Naive B cell (primary cell): Measurements from ENCODE around the gene MXD3. TPM values are rescaled to one million over a fixed set of nuclear protein-coding genes. Genes with fewer than 3 reads are reported as not detected.
"Not testable (repeated sequence)": the region's sequence is repeated elsewhere in the genome, so short reads cannot be mapped to it uniquely, and the experiment has no call there.

Experiments used
- ATAC-seq, 2 donors: fragments of 150-1000 bp; cut with Tn5 transposase; 2 replicates each; pipeline ENCODE4 v1.10.0; 2021; ENCODE audit warnings: low read depth in 2 of 2, mild to moderate bottlenecking in 2 of 2, moderate library complexity in 2 of 2
- DNase-seq: peaks from one replicate; pipeline ENCODE4 v3.0.0; 2022
- H3K27ac Mint-ChIP-seq, 6 donors: one replicate each; pipeline ENCODE4 v1.8.0; 2020 to 2022; ENCODE audit warnings: mild to moderate bottlenecking in 6 of 6, mixed read lengths in 6 of 6, moderate library complexity in 5 of 6, inconsistent platforms in 2 of 6
- H3K27me3 Mint-ChIP-seq, 3 donors: one replicate each; pipeline ENCODE4 v1.8.0; 2021 to 2022; ENCODE audit warnings: mixed read lengths in 3 of 3, mild to moderate bottlenecking in 1 of 3
- H3K36me3 Mint-ChIP-seq, 2 donors: one replicate each; pipeline ENCODE4 v1.8.0; 2020 to 2022; ENCODE audit warnings: mixed read lengths in 2 of 2, inconsistent platforms in 1 of 2, mild to moderate bottlenecking in 1 of 2
- H3K4me1 Mint-ChIP-seq, 3 donors: one replicate each; pipeline ENCODE4 v1.8.0; 2020 to 2022; ENCODE audit warnings: mixed read lengths in 3 of 3, inconsistent platforms in 1 of 3, mild to moderate bottlenecking in 1 of 3, moderate library complexity in 1 of 3
- H3K4me3 Mint-ChIP-seq, 8 donors: one replicate each; pipeline ENCODE4 v1.8.0; 2020 to 2022; ENCODE audit warnings: mild to moderate bottlenecking in 8 of 8, mixed read lengths in 8 of 8, moderate library complexity in 8 of 8, inconsistent platforms in 2 of 8
- H3K9me3 Mint-ChIP-seq, 7 donors: one replicate each; pipeline ENCODE4 v1.8.0; 2020 to 2022; ENCODE audit warnings: mixed read lengths in 7 of 7, mild to moderate bottlenecking in 5 of 7, inconsistent platforms in 2 of 7, moderate library complexity in 1 of 7
- polyA plus RNA-seq, 6 donors: library from polyadenylated mRNA; unstranded; fragments of 300-500 nt; fragmentation: Illumina TruSeq; gene quantifications; one replicate each; pipeline ENCODE4 v1.2.3, GENCODE V29; 2021; ENCODE audit warnings: low read depth in 6 of 6

MXD3 gene, protein sequence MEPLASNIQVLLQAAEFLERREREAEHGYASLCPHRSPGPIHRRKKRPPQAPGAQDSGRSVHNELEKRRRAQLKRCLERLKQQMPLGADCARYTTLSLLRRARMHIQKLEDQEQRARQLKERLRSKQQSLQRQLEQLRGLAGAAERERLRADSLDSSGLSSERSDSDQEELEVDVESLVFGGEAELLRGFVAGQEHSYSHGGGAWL
- polyA plus RNA-seq: 1 to 10 TPM in 4 of 6 donors, under 1 TPM in 2; 0.52 to 2.3 (median 1.4) TPM

- DNase-seq: peak; percentile 90
- Mint-ChIP-seq H3K4me1 (peaks cover 18 to 42% (median 29%) of the 10 kb centered on the region in 3 donors), H3K9me3 (no peaks in the 10 kb centered on the region), H3K4me3 (peak within 1 kb of the TSS; percentile 73 to 94 (median 91)), H3K27me3 (no peaks in the 10 kb centered on the region), H3K36me3 (peaks cover 0 to under 1% of the 10 kb centered on the region in 2 donors), H3K27ac (peak within 1 kb of the TSS in 5 of 6 donors; percentile 57 to 87 (median 79))
- peak; percentile 89 to 91 for ATAC-seq
Observed at GRCh38 chr5:177311723-177312648, at the start of gene MXD3. MXD3 (minus strand) TSS chr5:177311898; CDS start chr5:177311830, 68 bp downstream.

- Mint-ChIP-seq H3K4me3 (peak overlapping the region in 5 of 8 donors; percentile 8 to 86 (median 64)), H3K27ac (peak overlapping the region in 2 of 6 donors; percentile 76 to 94), H3K4me1 (peaks cover 64 to 87% (median 75%) of the 10 kb centered on the region in 3 donors)
- ATAC-seq, H3K36me3 Mint-ChIP-seq, DNase-seq, H3K9me3 Mint-ChIP-seq, H3K27me3 Mint-ChIP-seq: not testable (repeated sequence)
Observed at GRCh38 chr5:177360740-177361139, 49.0 kb upstream of the MXD3 start.

GRCh38 chr5:177359860-177360259, 48.2 kb upstream of the MXD3 start:
- H3K36me3 Mint-ChIP-seq: peaks cover 0 to 6% of the 10 kb centered on the region in 2 donors
- no peak for DNase-seq
- H3K27ac Mint-ChIP-seq: peak overlapping the region in 3 of 6 donors; percentile 88 to 94 (median 90)
- ATAC-seq: no peak
- peaks cover 0 to 4% (median 0%) of the 10 kb centered on the region in 7 donors for H3K9me3 Mint-ChIP-seq
- peaks cover 70 to 84% (median 74%) of the 10 kb centered on the region in 3 donors for H3K4me1 Mint-ChIP-seq
- peak overlapping the region; percentile 77 to 96 (median 88) for H3K4me3 Mint-ChIP-seq
- no peaks in the 10 kb centered on the region for H3K27me3 Mint-ChIP-seq

GRCh38 chr5:177359451-177359851, 47.8 kb upstream of the MXD3 start:
- Mint-ChIP-seq H3K27ac (peak overlapping the region in 4 of 6 donors; percentile 26 to 99 (median 86)), H3K9me3 (peaks cover 0 to 4% (median 0%) of the 10 kb centered on the region in 7 donors), H3K36me3 (peaks cover 0 to 6% of the 10 kb centered on the region in 2 donors), H3K4me3 (peak overlapping the region; percentile 77 to 96 (median 90)), H3K4me1 (peaks cover 71 to 80% (median 72%) of the 10 kb centered on the region in 3 donors), H3K27me3 (no peaks in the 10 kb centered on the region)
- no peak for ATAC-seq
- no peak for DNase-seq

GRCh38 chr5:177358370-177358819, 46.7 kb upstream of the MXD3 start:
- ATAC-seq (no peak), DNase-seq (no peak)
- Mint-ChIP-seq H3K4me3 (peak overlapping the region; percentile 77 to 96 (median 90)), H3K27ac (peak overlapping the region; percentile 88 to 99 (median 94)), H3K27me3 (no peaks in the 10 kb centered on the region), H3K36me3 (peaks cover 0 to 6% of the 10 kb centered on the region in 2 donors), H3K4me1 (peaks cover 65 to 74% (median 71%) of the 10 kb centered on the region in 3 donors), H3K9me3 (peaks cover 0 to 4% (median 0%) of the 10 kb centered on the region in 7 donors)

- peaks cover 0 to 4% (median 0%) of the 10 kb centered on the region in 7 donors for H3K9me3 Mint-ChIP-seq
- H3K4me1 Mint-ChIP-seq: peaks cover 64 to 74% (median 66%) of the 10 kb centered on the region in 3 donors
- peak; percentile 91 for DNase-seq
- peak within 1 kb of the TSS; percentile 88 to 99 (median 96) for H3K27ac Mint-ChIP-seq
- peaks cover 0 to 6% of the 10 kb centered on the region in 2 donors for H3K36me3 Mint-ChIP-seq
- peak; percentile 93 to 95 for ATAC-seq
- no peaks in the 10 kb centered on the region for H3K27me3 Mint-ChIP-seq
- peak within 1 kb of the TSS; percentile 77 to 96 (median 90) for H3K4me3 Mint-ChIP-seq
Observed at GRCh38 chr5:177357459-177358351, 46.0 kb upstream of the MXD3 start, which contains the start of gene RGS14. RGS14 (plus strand) TSS chr5:177357924; CDS start chr5:177358025, 101 bp downstream.

- ATAC-seq (peak; percentile 1 to 13), DNase-seq (no peak)
- H3K27me3 Mint-ChIP-seq: no peaks in the 10 kb centered on the region
- peak overlapping the region; percentile 88 to 99 (median 96) for H3K27ac Mint-ChIP-seq
- H3K9me3 Mint-ChIP-seq: peaks cover 0 to 4% (median 0%) of the 10 kb centered on the region in 7 donors
- peak overlapping the region; percentile 77 to 96 (median 90) for H3K4me3 Mint-ChIP-seq
- peaks cover 0 to 6% of the 10 kb centered on the region in 2 donors for H3K36me3 Mint-ChIP-seq
- peaks cover 60 to 74% (median 60%) of the 10 kb centered on the region in 3 donors for H3K4me1 Mint-ChIP-seq
Observed at GRCh38 chr5:177357146-177357458, 45.4 kb upstream of the MXD3 start.

GRCh38 chr5:177356746-177357145, 45.0 kb upstream of the MXD3 start:
- H3K4me3 Mint-ChIP-seq: peak overlapping the region; percentile 59 to 96 (median 88)
- H3K27ac Mint-ChIP-seq: peak overlapping the region; percentile 88 to 99 (median 96)
- no peaks in the 10 kb centered on the region for H3K27me3 Mint-ChIP-seq
- peaks cover 0 to 4% (median 0%) of the 10 kb centered on the region in 7 donors for H3K9me3 Mint-ChIP-seq
- no peak for DNase-seq
- H3K36me3 Mint-ChIP-seq: peaks cover 0 to 6% of the 10 kb centered on the region in 2 donors
- no peak for ATAC-seq
- H3K4me1 Mint-ChIP-seq: peaks cover 56 to 74% (median 60%) of the 10 kb centered on the region in 3 donors

GRCh38 chr5:177355868-177356168, 44.1 kb upstream of the MXD3 start:
- Mint-ChIP-seq H3K9me3 (peaks cover 0 to 4% (median 0%) of the 10 kb centered on the region in 7 donors), H3K4me3 (peak overlapping the region in 4 of 8 donors; percentile 12 to 89 (median 46)), H3K27me3 (no peaks in the 10 kb centered on the region), H3K27ac (peak overlapping the region in 4 of 6 donors; percentile 82 to 97 (median 91)), H3K36me3 (peaks cover 0 to 6% of the 10 kb centered on the region in 2 donors), H3K4me1 (peaks cover 56 to 69% (median 56%) of the 10 kb centered on the region in 3 donors)
- DNase-seq (no peak), ATAC-seq (no peak)

DNA sequence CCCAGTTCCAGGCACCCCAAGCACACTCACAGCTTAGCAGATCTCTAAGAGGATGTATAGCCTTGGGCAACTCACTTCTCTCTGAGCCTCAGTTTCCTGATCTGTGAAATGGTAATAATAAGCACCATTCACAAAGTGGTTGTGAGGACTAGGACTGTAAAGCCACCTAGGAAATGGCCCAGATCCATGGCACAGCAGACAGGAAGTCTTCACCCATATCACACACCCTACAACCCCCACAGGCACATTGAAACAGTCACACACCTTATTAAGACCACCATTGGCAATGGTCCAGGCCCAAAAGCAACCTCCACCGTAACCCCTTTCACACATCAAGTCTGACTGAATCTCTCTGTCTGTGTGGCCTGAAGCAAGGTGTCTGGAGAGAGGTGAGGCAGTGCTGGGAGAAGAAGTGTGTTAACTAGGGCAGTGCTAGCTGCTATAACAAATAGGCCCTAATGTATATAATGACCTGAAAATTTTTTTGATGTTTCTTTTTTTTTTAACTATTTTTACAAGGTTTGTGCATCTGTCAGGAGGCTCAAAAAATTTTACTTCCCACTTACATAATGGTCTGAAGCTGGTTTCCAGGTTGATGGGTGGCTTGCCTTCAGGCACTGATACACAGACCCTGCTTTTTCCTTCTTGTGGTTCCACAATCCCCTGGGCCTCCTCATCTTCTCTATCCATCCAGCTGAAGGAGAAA, 43.6 kb upstream of the MXD3 start:
- Mint-ChIP-seq H3K27me3 (no peaks in the 10 kb centered on the region), H3K36me3 (peaks cover 0 to 6% of the 10 kb centered on the region in 2 donors), H3K9me3 (peaks cover 0 to 4% (median 0%) of the 10 kb centered on the region in 7 donors), H3K4me1 (peaks cover 60 to 69% (median 61%) of the 10 kb centered on the region in 3 donors), H3K4me3 (peak overlapping the region in 3 of 8 donors; percentile 30 to 76 (median 56)), H3K27ac (peak overlapping the region in 3 of 6 donors; percentile 15 to 88 (median 53))
- ATAC-seq (no peak), DNase-seq (no peak)

DNA sequence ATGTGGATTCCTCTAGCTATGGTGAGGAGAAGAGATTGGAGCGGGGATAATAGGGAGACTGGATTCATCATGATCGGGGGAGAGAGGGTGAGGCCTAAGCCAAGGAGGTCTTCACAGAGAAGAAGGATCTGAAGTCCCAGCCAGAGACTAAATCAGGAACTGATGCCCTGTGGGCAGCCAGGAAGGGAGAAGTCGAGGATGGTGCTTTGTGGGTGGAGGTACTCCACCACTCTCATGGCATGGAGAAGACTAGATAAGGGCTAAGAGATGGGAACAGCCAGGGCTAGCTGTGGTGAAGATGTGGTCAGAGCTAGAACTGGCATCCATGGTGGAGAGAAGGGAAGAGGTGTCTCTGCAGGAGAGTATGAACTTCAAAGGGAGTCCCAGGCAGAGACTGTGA, 43.0 kb upstream of the MXD3 start:
- peaks cover 0 to 6% of the 10 kb centered on the region in 2 donors for H3K36me3 Mint-ChIP-seq
- no peaks in the 10 kb centered on the region for H3K27me3 Mint-ChIP-seq
- ATAC-seq: no peak
- H3K4me1 Mint-ChIP-seq: peaks cover 60 to 69% (median 61%) of the 10 kb centered on the region in 3 donors
- DNase-seq: no peak
- peak overlapping the region in 3 of 8 donors; percentile 13 to 76 (median 38) for H3K4me3 Mint-ChIP-seq
- peak overlapping the region in 2 of 6 donors; percentile 30 to 57 for H3K27ac Mint-ChIP-seq
- peaks cover 0 to 4% (median 0%) of the 10 kb centered on the region in 7 donors for H3K9me3 Mint-ChIP-seq

DNA sequence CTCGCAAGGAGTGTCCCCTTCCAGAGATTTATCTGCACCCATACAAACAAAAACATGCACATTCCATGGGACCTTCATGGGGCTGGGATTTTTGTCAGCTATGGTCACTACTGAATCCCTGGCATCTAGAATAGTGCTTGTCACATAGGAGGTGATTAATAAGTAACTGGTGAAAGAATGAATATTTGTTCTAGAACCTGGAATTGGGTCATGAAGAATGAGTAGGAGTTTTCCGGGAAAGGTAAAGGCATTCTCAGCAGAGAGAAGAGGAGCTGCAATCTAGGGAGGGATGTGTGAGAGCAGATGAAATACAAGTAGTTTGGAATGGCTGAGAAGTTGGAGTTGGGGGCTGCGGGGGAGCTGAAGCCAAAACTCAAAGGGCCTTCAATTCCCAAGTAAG, 42.6 kb upstream of the MXD3 start:
- ATAC-seq (no peak), DNase-seq (no peak)
- H3K36me3 Mint-ChIP-seq: peaks cover 0 to 10% of the 10 kb centered on the region in 2 donors
- no peaks in the 10 kb centered on the region for H3K27me3 Mint-ChIP-seq
- peak overlapping the region in 1 of 6 donors; percentile 36 for H3K27ac Mint-ChIP-seq
- peak overlapping the region in 2 of 8 donors; percentile 21 to 76 for H3K4me3 Mint-ChIP-seq
- H3K9me3 Mint-ChIP-seq: peaks cover 0 to 4% (median 0%) of the 10 kb centered on the region in 7 donors
- H3K4me1 Mint-ChIP-seq: peaks cover 60 to 69% (median 61%) of the 10 kb centered on the region in 3 donors
